ENCODE measurements around the gene BAZ2B. TPM values are rescaled to one million over a fixed set of nuclear protein-coding genes. Genes with fewer than 3 reads are reported as not detected.
"Not testable (repeated sequence)": the region's sequence is repeated elsewhere in the genome, so short reads cannot be mapped to it uniquely, and the experiment has no call there.

BAZ2B gene
- total and polyA plus RNA-seq, 7 experiments from 2014 or later = 9.9 to 57.4 (median 15.3) TPM

GRCh38 chr2:159546716-159547430 is 69.5 kb downstream of the BAZ2B start:
- CTCF ChIA-PET = interaction anchor here (0.5 to 0.8 kb wide), 2 partner anchors 15 to 1959 kb away, joined by 3 to 4 read pairs; no protein-coding TSS in a partner anchor
- intact Hi-C loops (cut with micrococcal nuclease) = no loop called here

DNA sequence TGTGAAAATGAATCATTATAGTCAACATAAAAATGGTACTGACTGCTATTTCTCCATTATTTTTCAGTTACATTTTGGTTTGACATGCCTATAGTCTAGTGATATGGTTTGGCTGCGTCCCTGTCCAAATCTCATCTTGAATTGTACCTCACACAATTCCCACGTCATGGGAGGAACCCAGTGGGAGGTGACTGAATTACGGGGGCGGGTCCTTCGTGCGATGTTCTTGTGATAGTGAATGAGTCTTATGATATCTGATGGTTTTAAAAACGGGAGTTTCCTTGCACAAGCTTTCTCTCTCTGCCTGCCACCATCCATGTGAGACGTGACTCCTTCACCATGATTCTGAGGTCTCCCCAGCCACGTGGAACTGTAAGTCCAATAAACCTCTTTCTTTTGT is 70.3 kb downstream of the BAZ2B start:
- Histone ChIP-seq H3K27me3 (ENCODE audit: control insufficient read depth in 2 of 2, insufficient read depth in 2 of 2, low read length in 2 of 2) (no peaks in the 10 kb centered on the region), H3K4me3 (ENCODE audit: low read length) (no peak overlapping the region), H3K4me1 (ENCODE audit: control insufficient read depth in 2 of 2, insufficient read depth in 2 of 2, low read length in 2 of 2) (no peaks in the 10 kb centered on the region), H3K27ac (ENCODE audit: low read depth, low read length) (no peak overlapping the region), H3K9me3 (ENCODE audit: control insufficient read depth in 2 of 3, low read length in 3 of 3) (peaks cover 0 to 7% (median 0%) of the 10 kb centered on the region in 3 experiments), H3K36me3 (ENCODE audit: control insufficient read depth in 2 of 3, insufficient read depth in 3 of 3, low read length in 3 of 3) (no peaks in the 10 kb centered on the region)
- ChIA-PET CTCF (no interaction called here), POLR2A (no interaction called here)
- Mint-ChIP-seq H3K36me3 (peaks cover 3 to 20% (median 14%) of the 10 kb centered on the region in 5 donors), H3K4me1 (peaks cover 0 to 5% (median 4%) of the 10 kb centered on the region in 7 donors), H3K4me3 (no peak overlapping the region), H3K9me3 (peaks cover 1 to 20% (median 7%) of the 10 kb centered on the region in 11 donors), H3K27me3 (peaks cover 0 to 4% (median 0%) of the 10 kb centered on the region in 5 donors), H3K27ac (no peak overlapping the region)
- no peak for ATAC-seq
- intact Hi-C loops (cut with micrococcal nuclease) = no loop called here
- no peak for DNase-seq

More at GRCh38 chr2:159546716-159547430, 69.5 kb downstream of the BAZ2B start:
- H3K4me3 Mint-ChIP-seq = no peak overlapping the region
- H3K9me3 Mint-ChIP-seq = peaks cover 1 to 15% (median 4%) of the 10 kb centered on the region in 11 donors
- no peak overlapping the region for H3K27ac ChIP-seq (ENCODE audit: low read depth, low read length)
- H3K36me3 Mint-ChIP-seq = peaks cover 3 to 14% (median 9%) of the 10 kb centered on the region in 5 donors
- ATAC-seq (no peak), DNase-seq (no peak)
- H3K4me3 ChIP-seq (ENCODE audit: low read length) = no peak overlapping the region
- H3K27me3 ChIP-seq (ENCODE audit: control insufficient read depth in 2 of 2, insufficient read depth in 2 of 2, low read length in 2 of 2) = no peaks in the 10 kb centered on the region
- no peaks in the 10 kb centered on the region for H3K36me3 ChIP-seq (ENCODE audit: control insufficient read depth in 2 of 3, insufficient read depth in 3 of 3, low read length in 3 of 3)
- peaks cover 0 to 6% (median 0%) of the 10 kb centered on the region in 3 experiments for H3K9me3 ChIP-seq (ENCODE audit: control insufficient read depth in 2 of 3, low read length in 3 of 3)
- peaks cover 0 to 5% (median 4%) of the 10 kb centered on the region in 7 donors for H3K4me1 Mint-ChIP-seq
- no peak overlapping the region for H3K27ac Mint-ChIP-seq
- H3K27me3 Mint-ChIP-seq = peaks cover 0 to 3% (median 0%) of the 10 kb centered on the region in 5 donors
- H3K4me1 ChIP-seq (ENCODE audit: control insufficient read depth in 2 of 2, insufficient read depth in 2 of 2, low read length in 2 of 2) = no peaks in the 10 kb centered on the region
- POLR2A ChIA-PET = no interaction called here

GRCh38 chr2:159545085-159545484 is 71.3 kb downstream of the BAZ2B start:
- CTCF ChIA-PET = no interaction called here
- Histone ChIP-seq H3K4me3 (ENCODE audit: low read length) (no peak overlapping the region), H3K27ac (ENCODE audit: low read depth, low read length) (no peak overlapping the region), H3K27me3 (ENCODE audit: control insufficient read depth in 2 of 2, insufficient read depth in 2 of 2, low read length in 2 of 2) (no peaks in the 10 kb centered on the region), H3K36me3 (ENCODE audit: control insufficient read depth in 2 of 3, insufficient read depth in 3 of 3, low read length in 3 of 3) (no peaks in the 10 kb centered on the region), H3K4me1 (ENCODE audit: control insufficient read depth in 2 of 2, insufficient read depth in 2 of 2, low read length in 2 of 2) (no peaks in the 10 kb centered on the region), H3K9me3 (ENCODE audit: control insufficient read depth in 2 of 3, low read length in 3 of 3) (peaks cover 0 to 7% (median 0%) of the 10 kb centered on the region in 3 experiments)
- intact Hi-C loops (cut with micrococcal nuclease) = no loop called here
- DNase-seq (no peak), ATAC-seq (no peak)
- Mint-ChIP-seq H3K36me3 (peaks cover 3 to 20% (median 17%) of the 10 kb centered on the region in 5 donors), H3K4me1 (peaks cover 0 to 5% (median 4%) of the 10 kb centered on the region in 7 donors), H3K4me3 (no peak overlapping the region), H3K9me3 (peaks cover 1 to 20% (median 7%) of the 10 kb centered on the region in 11 donors), H3K27ac (no peak overlapping the region), H3K27me3 (peaks cover 0 to 4% (median 0%) of the 10 kb centered on the region in 5 donors)
- POLR2A ChIA-PET = no interaction called here

DNA sequence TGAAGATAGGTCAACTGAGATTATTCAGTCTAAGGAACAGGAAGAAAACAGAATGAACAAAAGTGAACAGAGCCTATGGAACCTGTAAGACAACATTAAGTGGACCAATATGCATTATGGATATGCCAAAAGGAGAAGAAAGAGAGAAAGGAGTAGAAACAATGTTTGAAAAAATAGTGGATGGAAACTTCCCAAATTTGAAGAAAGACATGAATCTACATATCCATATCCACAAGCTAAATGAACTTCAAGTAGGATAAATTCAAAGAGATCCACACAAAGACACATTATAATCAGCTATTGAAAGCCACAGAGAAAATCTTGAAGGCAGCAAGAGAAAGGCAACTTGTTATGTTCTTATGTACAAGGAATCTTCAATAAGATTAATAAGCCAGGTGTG is 74.2 kb downstream of the BAZ2B start:
- peaks cover 1 to 20% (median 7%) of the 10 kb centered on the region in 11 donors for H3K9me3 Mint-ChIP-seq
- H3K27ac ChIP-seq (ENCODE audit: low read depth, low read length) = no peak overlapping the region
- CTCF ChIA-PET = no interaction called here
- DNase-seq = no peak
- H3K4me1 Mint-ChIP-seq = peaks cover 0 to 2% (median 0%) of the 10 kb centered on the region in 7 donors
- ATAC-seq = no peak
- no peak overlapping the region for H3K4me3 ChIP-seq (ENCODE audit: low read length)
- no peaks in the 10 kb centered on the region for H3K36me3 ChIP-seq (ENCODE audit: control insufficient read depth in 2 of 3, insufficient read depth in 3 of 3, low read length in 3 of 3)
- H3K27ac Mint-ChIP-seq = no peak overlapping the region
- H3K27me3 ChIP-seq (ENCODE audit: control insufficient read depth in 2 of 2, insufficient read depth in 2 of 2, low read length in 2 of 2) = no peaks in the 10 kb centered on the region
- H3K36me3 Mint-ChIP-seq = peaks cover 3 to 23% (median 19%) of the 10 kb centered on the region in 5 donors
- peaks cover 0 to 7% (median 0%) of the 10 kb centered on the region in 3 experiments for H3K9me3 ChIP-seq (ENCODE audit: control insufficient read depth in 2 of 3, low read length in 3 of 3)
- H3K4me3 Mint-ChIP-seq = no peak overlapping the region
- POLR2A ChIA-PET = no interaction called here
- intact Hi-C loops (cut with micrococcal nuclease) = no loop called here
- peaks cover 0 to 4% (median 0%) of the 10 kb centered on the region in 5 donors for H3K27me3 Mint-ChIP-seq
- no peaks in the 10 kb centered on the region for H3K4me1 ChIP-seq (ENCODE audit: control insufficient read depth in 2 of 2, insufficient read depth in 2 of 2, low read length in 2 of 2)

DNA sequence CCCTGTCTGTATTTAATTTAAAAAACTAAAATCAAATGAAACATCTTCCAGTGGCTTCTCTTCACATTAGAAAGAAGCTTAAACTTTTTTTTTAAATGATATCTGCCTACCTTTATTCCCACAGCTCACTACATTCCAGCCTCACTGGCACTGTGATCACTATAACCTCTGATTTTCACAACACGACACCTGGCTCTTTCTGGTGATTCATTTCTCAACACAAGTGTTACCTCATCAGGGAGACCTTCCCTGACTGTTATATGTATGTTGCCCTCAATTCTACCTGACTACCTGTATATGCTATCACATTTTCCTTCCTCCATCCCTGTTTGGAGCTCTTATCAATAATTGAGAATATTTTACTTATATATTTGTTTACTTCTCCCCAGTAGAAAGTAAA is 76.6 kb downstream of the BAZ2B start:
- no peak for DNase-seq
- peaks cover 0 to 4% (median 0%) of the 10 kb centered on the region in 5 donors for H3K27me3 Mint-ChIP-seq
- Histone ChIP-seq H3K4me1 (ENCODE audit: control insufficient read depth in 2 of 2, insufficient read depth in 2 of 2, low read length in 2 of 2) (no peaks in the 10 kb centered on the region), H3K27ac (ENCODE audit: low read depth, low read length) (no peak overlapping the region), H3K36me3 (ENCODE audit: control insufficient read depth in 2 of 3, insufficient read depth in 3 of 3, low read length in 3 of 3) (no peaks in the 10 kb centered on the region), H3K4me3 (ENCODE audit: low read length) (no peak overlapping the region), H3K27me3 (ENCODE audit: control insufficient read depth in 2 of 2, insufficient read depth in 2 of 2, low read length in 2 of 2) (no peaks in the 10 kb centered on the region), H3K9me3 (ENCODE audit: control insufficient read depth in 2 of 3, low read length in 3 of 3) (peaks cover 0 to 7% (median 0%) of the 10 kb centered on the region in 3 experiments)
- CTCF ChIA-PET = no interaction called here
- peaks cover 0 to 20% (median 7%) of the 10 kb centered on the region in 11 donors for H3K9me3 Mint-ChIP-seq
- H3K4me3 Mint-ChIP-seq = no peak overlapping the region
- peaks cover 3 to 23% (median 19%) of the 10 kb centered on the region in 5 donors for H3K36me3 Mint-ChIP-seq
- H3K27ac Mint-ChIP-seq = no peak overlapping the region
- POLR2A ChIA-PET = no interaction called here
- no peak for ATAC-seq
- peaks cover 0 to 2% (median 0%) of the 10 kb centered on the region in 7 donors for H3K4me1 Mint-ChIP-seq
- intact Hi-C loops (cut with micrococcal nuclease) = no loop called here

DNA sequence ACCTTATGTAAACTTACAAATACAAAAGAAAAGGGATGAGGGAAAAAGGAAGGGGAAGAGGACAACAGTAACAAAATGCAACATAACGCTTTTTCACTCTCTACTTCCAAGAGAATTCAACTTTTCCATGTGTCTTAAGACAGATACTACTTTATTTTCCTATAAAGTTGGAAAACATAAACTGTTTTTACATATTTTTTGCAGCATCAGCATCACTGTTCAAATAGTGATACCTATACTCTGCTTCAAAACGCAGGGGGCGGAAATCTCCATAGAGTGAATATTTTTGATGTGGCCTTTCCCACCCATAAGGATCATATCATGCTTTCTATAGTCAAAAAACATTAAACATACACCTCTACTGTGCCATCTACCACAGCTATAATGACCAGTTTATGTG is 77.5 kb downstream of the BAZ2B start:
- no peak for ATAC-seq
- Mint-ChIP-seq H3K27ac (no peak overlapping the region), H3K4me1 (peaks cover 0 to 2% (median 0%) of the 10 kb centered on the region in 7 donors), H3K9me3 (peaks cover 0 to 16% (median 5%) of the 10 kb centered on the region in 11 donors), H3K4me3 (no peak overlapping the region), H3K27me3 (peaks cover 0 to 2% (median 0%) of the 10 kb centered on the region in 5 donors), H3K36me3 (peaks cover 3 to 17% (median 14%) of the 10 kb centered on the region in 5 donors)
- CTCF ChIA-PET = no interaction called here
- intact Hi-C loops (cut with micrococcal nuclease) = no loop called here
- no peak for DNase-seq
- POLR2A ChIA-PET = no interaction called here
- H3K27me3 ChIP-seq (ENCODE audit: control insufficient read depth in 2 of 2, insufficient read depth in 2 of 2, low read length in 2 of 2) = no peaks in the 10 kb centered on the region
- no peak overlapping the region for H3K27ac ChIP-seq (ENCODE audit: low read depth, low read length)
- H3K4me3 ChIP-seq (ENCODE audit: low read length) = no peak overlapping the region
- no peaks in the 10 kb centered on the region for H3K4me1 ChIP-seq (ENCODE audit: control insufficient read depth in 2 of 2, insufficient read depth in 2 of 2, low read length in 2 of 2)
- H3K9me3 ChIP-seq (ENCODE audit: control insufficient read depth in 2 of 3, low read length in 3 of 3) = peaks cover 0 to 7% (median 0%) of the 10 kb centered on the region in 3 experiments
- no peaks in the 10 kb centered on the region for H3K36me3 ChIP-seq (ENCODE audit: control insufficient read depth in 2 of 3, insufficient read depth in 3 of 3, low read length in 3 of 3)

DNA sequence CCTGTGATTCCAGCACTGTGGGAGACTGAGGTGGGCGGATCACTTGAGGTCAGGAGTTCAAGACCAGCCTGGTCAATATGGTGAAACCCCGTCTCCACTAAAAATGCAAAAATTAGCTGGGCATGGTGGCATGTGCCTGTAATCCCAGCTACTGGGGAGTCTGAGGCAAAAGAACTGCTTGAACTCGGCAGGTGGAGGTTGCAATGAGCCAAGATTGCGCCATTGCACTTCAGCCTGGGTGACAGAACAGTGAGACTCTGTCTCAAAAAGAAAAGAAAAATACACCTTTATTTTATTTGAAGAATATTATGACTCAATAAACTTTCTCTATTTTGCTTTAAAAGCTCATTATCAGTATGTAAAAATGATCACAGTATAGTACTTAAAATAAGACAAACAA is 81.1 kb downstream of the BAZ2B start:
- H3K9me3 Mint-ChIP-seq; POLR2A ChIA-PET; H3K36me3 ChIP-seq (ENCODE audit: control insufficient read depth in 2 of 3, insufficient read depth in 3 of 3, low read length in 3 of 3); H3K27ac Mint-ChIP-seq; CTCF ChIA-PET; intact Hi-C loops (cut with micrococcal nuclease); ATAC-seq; H3K27ac ChIP-seq (ENCODE audit: low read depth, low read length); H3K4me3 ChIP-seq (ENCODE audit: low read length); H3K27me3 Mint-ChIP-seq; H3K9me3 ChIP-seq (ENCODE audit: control insufficient read depth in 2 of 3, low read length in 3 of 3); DNase-seq; H3K4me1 Mint-ChIP-seq; H3K4me3 Mint-ChIP-seq; H3K4me1 ChIP-seq (ENCODE audit: control insufficient read depth in 2 of 2, insufficient read depth in 2 of 2, low read length in 2 of 2); H3K36me3 Mint-ChIP-seq; H3K27me3 ChIP-seq (ENCODE audit: control insufficient read depth in 2 of 2, insufficient read depth in 2 of 2, low read length in 2 of 2): not testable (repeated sequence)

Data from naive thymus-derived CD4-positive, alpha-beta T cell (primary cell).